Ectodermal cell (in vitro differentiated cells): ENCODE data around the gene LARGE2.

Experiments used
- H3K27ac ChIP-seq: 2 replicates; pipeline ENCODE4 v1.7.0; 2013; ENCODE audit warnings: mild to moderate bottlenecking, low read depth, low read length; ENCODE audit not compliant: insufficient read depth, poor library complexity, severe bottlenecking
- H3K27me3 ChIP-seq: 2 replicates; pipeline ENCODE4 v1.7.0; 2013; ENCODE audit warnings: mild to moderate bottlenecking, low read length; ENCODE audit not compliant: insufficient read depth, control insufficient read depth, poor library complexity, severe bottlenecking
- H3K36me3 ChIP-seq: one replicate; pipeline ENCODE4 v1.7.0; 2013; ENCODE audit warnings: low read length; ENCODE audit not compliant: control insufficient read depth, insufficient read depth
- H3K4me1 ChIP-seq: one replicate; pipeline ENCODE4 v1.7.0; 2013; ENCODE audit warnings: low read length; ENCODE audit not compliant: control insufficient read depth, insufficient read depth
- H3K4me3 ChIP-seq: 2 replicates; pipeline ENCODE4 v1.7.0; 2013; ENCODE audit warnings: low read depth, low read length, control low read depth; ENCODE audit not compliant: insufficient read depth
- H3K9me3 ChIP-seq: 2 replicates; pipeline ENCODE4 v1.7.0; 2013; ENCODE audit warnings: mild to moderate bottlenecking, low read length, moderate library complexity; ENCODE audit not compliant: control insufficient read depth
- WGBS, 2 experiments: methylation state at CpG; one replicate each; pipeline ENCODE4 v1.1.7; 2013; ENCODE audit warnings: missing lambda C conversion rate in 2 of 2; 5-methylcytosine and 5-hydroxymethylcytosine counted together

Gene LARGE2

GRCh38 chr11:45930031-45930794 is 7.8 kb downstream of the LARGE2 start:
- Histone ChIP-seq H3K9me3 (no peaks in the 10 kb centered on the region), H3K27ac (no peak overlapping the region), H3K4me3 (no peak overlapping the region), H3K27me3 (no peaks in the 10 kb centered on the region), H3K4me1 (no peaks in the 10 kb centered on the region), H3K36me3 (peaks cover 20% of the 10 kb centered on the region)
- 95% methylated on average over 14 of the region's 14 CpGs for WGBS, 2 experiments

- Histone ChIP-seq H3K27me3 (no peaks in the 10 kb centered on the region), H3K36me3 (peaks cover 27% of the 10 kb centered on the region), H3K9me3 (no peaks in the 10 kb centered on the region), H3K4me3 (no peak overlapping the region), H3K27ac (no peak overlapping the region), H3K4me1 (no peaks in the 10 kb centered on the region)
- 92% methylated on average over 8 of the region's 8 CpGs for WGBS, 2 experiments
Measured at GRCh38 chr11:45930951-45931570, 8.6 kb downstream of the LARGE2 start.

GRCh38 chr11:45931739-45932138 is 9.3 kb downstream of the LARGE2 start:
- Histone ChIP-seq H3K36me3 (peaks cover 31% of the 10 kb centered on the region), H3K27me3 (no peaks in the 10 kb centered on the region), H3K4me1 (no peaks in the 10 kb centered on the region), H3K4me3 (no peak overlapping the region), H3K27ac (no peak overlapping the region), H3K9me3 (no peaks in the 10 kb centered on the region)
- 96% methylated on average over 10 of the region's 10 CpGs for whole genome bisulfite sequencing, 2 experiments

GRCh38 chr11:45932217-45932616 is 9.8 kb downstream of the LARGE2 start:
- Histone ChIP-seq H3K27ac (no peak overlapping the region), H3K9me3 (no peaks in the 10 kb centered on the region), H3K4me3 (no peak overlapping the region), H3K27me3 (no peaks in the 10 kb centered on the region), H3K36me3 (peaks cover 31% of the 10 kb centered on the region), H3K4me1 (no peaks in the 10 kb centered on the region)
- 91 to 95% methylated on average over 8 of the region's 8 CpGs for WGBS, 2 experiments

- Histone ChIP-seq H3K9me3 (no peaks in the 10 kb centered on the region), H3K36me3 (peaks cover 31% of the 10 kb centered on the region), H3K27ac (no peak overlapping the region), H3K4me3 (no peak overlapping the region), H3K4me1 (no peaks in the 10 kb centered on the region), H3K27me3 (no peaks in the 10 kb centered on the region)
- 92 to 93% methylated on average over 13 to 15 of the region's 15 CpGs for WGBS, 2 experiments
Measured at GRCh38 chr11:45933131-45933831, 10.8 kb downstream of the LARGE2 start.

- Histone ChIP-seq H3K27ac (no peak overlapping the region), H3K36me3 (peaks cover 31% of the 10 kb centered on the region)
- WGBS, 2 experiments = 95% methylated on average over 21 of the region's 21 CpGs
Measured at GRCh38 chr11:45933846-45934579, 11.6 kb downstream of the LARGE2 start.

GRCh38 chr11:45934580-45935318 is 12.3 kb downstream of the LARGE2 start:
- Histone ChIP-seq H3K4me1 (no peaks in the 10 kb centered on the region), H3K36me3 (peaks cover 31% of the 10 kb centered on the region), H3K27me3 (no peaks in the 10 kb centered on the region), H3K4me3 (no peak overlapping the region), H3K27ac (no peak overlapping the region), H3K9me3 (no peaks in the 10 kb centered on the region)
- WGBS, 2 experiments = 95% methylated on average over 12 of the region's 12 CpGs

More at GRCh38 chr11:45933846-45934579, 11.6 kb downstream of the LARGE2 start:
- no peaks in the 10 kb centered on the region for H3K4me1 ChIP-seq
- no peaks in the 10 kb centered on the region for H3K27me3 ChIP-seq
- no peak overlapping the region for H3K4me3 ChIP-seq
- no peaks in the 10 kb centered on the region for H3K9me3 ChIP-seq

- Histone ChIP-seq H3K27ac (no peak overlapping the region), H3K4me3 (no peak overlapping the region), H3K9me3 (no peaks in the 10 kb centered on the region), H3K36me3 (peaks cover 31% of the 10 kb centered on the region), H3K4me1 (no peaks in the 10 kb centered on the region), H3K27me3 (no peaks in the 10 kb centered on the region)
- 92 to 97% methylated on average over 8 of the region's 8 CpGs for WGBS, 2 experiments
Measured at GRCh38 chr11:45935349-45936064, 13.1 kb downstream of the LARGE2 start.

- Histone ChIP-seq H3K4me3 (no peak overlapping the region), H3K36me3 (peaks cover 31% of the 10 kb centered on the region), H3K9me3 (no peaks in the 10 kb centered on the region), H3K27ac (no peak overlapping the region), H3K4me1 (no peaks in the 10 kb centered on the region), H3K27me3 (no peaks in the 10 kb centered on the region)
- 92 to 96% methylated on average over 4 of the region's 4 CpGs for WGBS, 2 experiments
Measured at GRCh38 chr11:45936511-45937054, 14.1 kb downstream of the LARGE2 start.
